Muscle of back (tissue), 11 donors: ENCODE measurements around the gene TRAF3IP3. TPM values are rescaled to one million over a fixed set of nuclear protein-coding genes. Genes with fewer than 3 reads are reported as not detected.
"Not testable (repeated sequence)": the region's sequence is repeated elsewhere in the genome, so short reads cannot be mapped to it uniquely, and the experiment has no call there.

Experiments used
- DNase-seq, 3 donors: peaks; one replicate each; pipeline versions ENCODE4 v3.0.0 to v3.0.0-alpha.2; 2013
- polyA plus RNA-seq, 10 donors: library from polyadenylated mRNA; unstranded; fragments of 120-200 nt; gene quantifications; one replicate each; pipeline ENCODE4 v1.2.1, GENCODE V29; 2013; ENCODE audit not compliant: insufficient read length in 10 of 10

Gene TRAF3IP3
- polyA plus RNA-seq, 10 donors, result 1.3 to 17.7 (median 2.9) TPM

GRCh38 chr1:209768354-209768774, 12.5 kb downstream of the TRAF3IP3 start:
- no peak for DNase-seq

- peak in 2 of 3 donors; percentile 59 to 77 for DNase-seq
Observed at GRCh38 chr1:209769171-209769904, 13.5 kb downstream of the TRAF3IP3 start.

GRCh38 chr1:209769971-209770370, 14.1 kb downstream of the TRAF3IP3 start:
- DNase-seq, result peak in 1 of 3 donors; percentile 24

- DNase-seq, result no peak
Observed at GRCh38 chr1:209770636-209771415, 15.0 kb downstream of the TRAF3IP3 start.

GRCh38 chr1:209772126-209772525, 16.3 kb downstream of the TRAF3IP3 start:
- DNase-seq, result no peak

- DNase-seq, result no peak
Observed at GRCh38 chr1:209774592-209774991, 18.7 kb downstream of the TRAF3IP3 start.

GRCh38 chr1:209775678-209776077, 19.8 kb downstream of the TRAF3IP3 start:
- no peak for DNase-seq

GRCh38 chr1:209777587-209777986, 21.7 kb downstream of the TRAF3IP3 start:
- DNase-seq, result no peak

GRCh38 chr1:209778102-209778501, 22.2 kb downstream of the TRAF3IP3 start:
- DNase-seq, result no peak

GRCh38 chr1:209780268-209780667, 24.4 kb downstream of the TRAF3IP3 start:
- DNase-seq, result no peak

- peak; percentile 33 to 57 (median 40) for DNase-seq
Observed at GRCh38 chr1:209783386-209783785, 27.5 kb downstream of the TRAF3IP3 start.

GRCh38 chr1:209784265-209785169, 28.7 kb downstream of the TRAF3IP3 start, which contains the start of gene C1orf74:
Gene C1orf74, minus strand, starts transcription at chr1:209784559. Its CDS starts 925 bp downstream, at chr1:209783634.
- peak; percentile 98 to 99 (median 98) for DNase-seq

- DNase-seq, result no peak
Observed at GRCh38 chr1:209785592-209785991, 29.7 kb downstream of the TRAF3IP3 start.

- DNase-seq, result no peak
Observed at GRCh38 chr1:209786146-209786545, 30.3 kb downstream of the TRAF3IP3 start.

- no peak for DNase-seq
Observed at GRCh38 chr1:209787551-209787950, 31.7 kb downstream of the TRAF3IP3 start.

- no peak for DNase-seq
Observed at GRCh38 chr1:209789245-209789644, 33.4 kb downstream of the TRAF3IP3 start.

GRCh38 chr1:209790286-209791193, 34.7 kb downstream of the TRAF3IP3 start:
- no peak for DNase-seq

- DNase-seq, result no peak
Observed at GRCh38 chr1:209791920-209792319, 36.1 kb downstream of the TRAF3IP3 start.

GRCh38 chr1:209793711-209794110, 37.9 kb downstream of the TRAF3IP3 start:
- not testable (repeated sequence) for DNase-seq

- no peak for DNase-seq
Observed at GRCh38 chr1:209797978-209798639, 42.3 kb downstream of the TRAF3IP3 start.
